DMS 273 (cell line): Measurements from ENCODE around the gene LRRFIP2.
"Not testable (repeated sequence)": the region's sequence is repeated elsewhere in the genome, so short reads cannot be mapped to it uniquely, and the experiment has no call there.

ENCODE experiments used
- DNase-seq: peaks from one replicate; lab custom pipeline; 2025; ENCODE audit not compliant: unreplicated experiment; lab: John Stamatoyannopoulos, UW

The LRRFIP2 gene

DNA sequence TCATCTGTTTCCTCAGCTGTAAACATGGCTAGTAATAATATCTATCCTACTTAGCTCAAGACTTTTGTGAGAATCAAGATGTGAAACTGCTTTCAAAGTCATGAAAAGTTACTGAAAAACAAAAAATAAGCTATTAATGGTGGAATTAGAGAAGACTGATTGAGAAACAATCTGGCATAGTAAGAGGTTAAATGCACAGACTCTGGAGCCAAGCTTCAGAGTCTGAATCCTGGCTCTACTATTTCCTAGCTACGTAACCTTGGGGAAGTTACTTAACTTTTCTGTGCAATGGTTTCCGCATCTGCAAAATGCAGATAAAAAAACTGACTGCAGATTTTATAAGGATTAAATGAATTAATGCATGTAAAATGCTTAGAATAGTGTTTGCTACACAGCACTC, 28.8 kb downstream of the LRRFIP2 start:
- DNase-seq = no peak

- DNase-seq = no peak
These were observed 29.6 kb downstream of the LRRFIP2 start for GRCh38 chr3:37144806-37145205.

DNA sequence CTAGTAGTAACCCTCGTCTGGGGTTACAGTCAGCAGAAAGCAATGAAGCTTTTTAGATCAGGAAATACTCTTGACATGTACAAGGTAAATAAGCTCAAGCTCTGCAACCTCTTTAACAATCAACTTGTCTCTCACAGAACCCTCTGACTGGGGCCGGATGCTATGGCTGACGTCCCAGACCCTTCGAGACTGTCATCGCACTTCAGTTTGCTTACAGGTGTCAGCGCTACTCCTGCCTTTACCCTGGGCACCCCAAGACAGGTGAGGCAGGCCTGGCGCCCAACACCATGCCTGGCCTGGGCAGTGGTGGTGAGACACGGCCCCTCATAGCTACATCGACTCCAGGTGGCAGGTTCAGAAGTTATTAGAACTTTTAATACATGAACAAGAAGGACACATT, 30.6 kb downstream of the LRRFIP2 start:
- no peak for DNase-seq

DNA sequence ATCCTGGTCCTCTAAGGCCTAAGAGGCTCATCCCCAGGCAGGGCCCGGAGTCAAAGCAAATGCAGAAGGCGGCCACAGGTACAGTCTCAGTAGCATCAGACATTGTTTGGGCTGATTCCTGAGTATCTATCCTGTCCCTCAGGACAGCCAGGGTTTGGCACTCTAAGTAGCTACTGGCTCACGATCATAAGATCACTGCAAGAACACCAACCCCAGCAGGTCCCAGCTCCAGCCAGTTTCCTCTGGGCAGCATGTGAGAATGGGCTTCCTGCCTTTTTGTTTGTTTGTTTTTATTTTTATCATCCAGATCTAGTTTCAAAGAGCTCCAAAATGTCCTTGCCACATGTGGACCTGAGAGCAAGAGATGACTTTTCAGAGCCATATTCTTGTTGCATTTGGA, 32.7 kb downstream of the LRRFIP2 start:
- no peak for DNase-seq

GRCh38 chr3:37140899-37141541, 33.4 kb downstream of the LRRFIP2 start:
- DNase-seq = no peak

- DNase-seq = no peak
These were observed 34.8 kb downstream of the LRRFIP2 start for GRCh38 chr3:37139567-37140052.

GRCh38 chr3:37138816-37139215, 35.6 kb downstream of the LRRFIP2 start:
- DNase-seq = no peak

DNA sequence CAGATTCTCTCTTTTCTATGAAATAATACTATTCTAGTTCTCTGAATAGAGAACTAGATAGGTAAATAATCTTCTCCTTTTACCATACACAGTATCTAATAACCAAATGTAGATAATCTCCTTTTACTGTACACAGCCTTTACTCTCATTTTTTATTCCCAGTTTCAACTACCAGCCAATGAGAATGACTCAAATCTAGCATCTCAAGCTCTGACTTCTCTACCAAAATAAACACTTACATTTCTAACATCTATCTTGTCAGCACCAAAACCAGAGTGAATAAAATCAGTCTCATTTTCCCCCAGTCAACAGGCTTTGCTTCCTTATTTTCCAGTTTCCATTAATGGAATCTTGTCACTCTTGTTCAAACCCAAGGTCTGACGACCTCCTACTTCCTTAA, 36.9 kb downstream of the LRRFIP2 start:
- DNase-seq = no peak

DNA sequence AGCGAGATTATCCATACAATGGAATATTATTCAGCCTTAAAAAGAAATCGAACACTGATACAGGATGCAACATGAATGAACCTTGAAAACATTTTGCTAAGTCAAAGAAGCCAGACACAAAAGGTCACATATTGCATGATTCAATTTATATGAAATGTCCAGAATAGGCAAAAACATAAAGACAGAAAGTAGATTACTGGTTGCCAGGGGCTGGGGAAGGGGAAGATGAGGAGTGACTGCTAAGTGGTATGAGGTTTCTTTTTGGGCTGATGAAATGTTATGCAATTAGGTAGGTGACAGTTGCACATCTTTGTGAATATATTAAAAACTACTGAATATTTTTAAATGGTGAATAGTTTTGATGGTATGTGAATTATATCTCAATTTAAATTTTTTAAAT, 38.3 kb downstream of the LRRFIP2 start:
- DNase-seq = no peak

DNA sequence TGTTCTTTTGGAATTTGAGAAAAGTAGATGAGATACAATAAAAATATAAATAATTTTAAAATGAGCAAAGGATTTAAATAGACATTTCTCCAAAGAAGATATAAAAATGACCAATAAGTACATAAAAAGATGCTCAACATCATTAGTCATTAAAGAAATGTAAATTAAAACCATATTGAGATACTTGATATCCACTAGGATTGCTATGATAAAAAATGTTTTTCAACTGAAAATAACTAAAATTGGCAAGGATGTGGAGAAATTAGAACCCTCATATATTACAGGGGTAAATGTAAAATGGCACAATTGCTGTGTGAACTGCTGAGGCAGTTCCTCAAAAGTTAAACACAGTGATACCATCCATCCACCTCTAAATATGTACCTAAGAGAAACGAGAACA, 38.8 kb downstream of the LRRFIP2 start:
- no peak for DNase-seq

DNA sequence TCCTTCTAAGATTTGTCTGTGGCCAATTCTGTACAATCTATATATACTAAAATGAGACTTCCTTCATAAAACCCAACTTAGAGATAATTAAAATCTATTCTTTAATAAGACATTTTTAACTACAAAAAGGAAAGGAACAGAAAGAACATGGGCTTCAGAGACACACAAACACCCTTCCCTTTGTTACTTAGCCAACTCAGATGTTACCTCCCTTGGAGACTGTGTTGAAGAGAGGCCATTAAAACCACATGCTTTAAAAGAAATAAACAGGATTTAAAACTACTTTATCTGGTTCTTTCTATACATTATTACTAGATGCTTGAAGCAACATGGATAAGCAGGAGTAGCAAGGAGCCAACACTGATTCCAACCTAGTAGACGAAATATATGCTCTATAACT, 42.0 kb downstream of the LRRFIP2 start:
- DNase-seq = no peak

GRCh38 chr3:37131860-37132144, 42.6 kb downstream of the LRRFIP2 start:
- no peak for DNase-seq

DNA sequence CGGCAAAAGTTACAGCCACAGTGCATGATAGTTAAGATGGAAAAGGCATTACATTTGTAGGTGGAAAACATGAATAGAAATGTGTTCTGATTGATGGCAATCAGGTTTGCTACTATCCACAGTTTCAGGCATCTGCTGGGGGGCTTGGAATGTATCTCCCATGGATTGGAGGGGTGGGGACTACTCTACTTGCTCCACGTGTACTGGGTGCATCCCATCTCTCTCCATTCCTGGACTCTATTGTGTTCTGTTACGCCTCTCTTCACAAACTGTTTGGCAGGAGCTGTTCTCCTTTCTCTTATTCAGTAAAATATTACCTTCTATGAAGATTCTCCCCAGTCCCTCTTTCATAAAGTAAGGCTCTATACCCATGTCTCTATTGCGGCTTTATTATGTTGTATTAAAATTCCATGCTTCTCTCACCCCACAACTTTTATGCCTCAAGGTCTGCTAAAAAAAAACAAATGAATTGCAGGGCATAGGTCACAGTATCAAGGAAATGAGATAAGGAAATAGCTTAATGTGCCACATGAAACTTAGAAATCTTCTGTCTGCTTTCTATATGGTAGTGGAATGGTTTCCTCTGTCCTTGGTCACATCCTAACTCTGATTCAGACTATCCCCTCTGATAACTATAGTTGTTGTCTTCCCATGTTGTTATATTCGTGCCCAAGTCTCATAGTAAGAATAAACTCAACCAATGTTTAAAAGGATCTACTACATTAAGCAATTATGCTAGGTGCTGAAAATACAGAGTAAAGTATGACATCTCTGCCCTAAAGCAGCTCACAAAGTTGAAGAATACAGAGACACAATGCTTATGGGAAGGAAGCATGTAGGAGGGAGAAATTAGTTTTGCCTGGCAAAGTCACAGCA, 43.2 kb downstream of the LRRFIP2 start:
- no peak for DNase-seq

GRCh38 chr3:37130448-37130847, 43.9 kb downstream of the LRRFIP2 start:
- DNase-seq = no peak

DNA sequence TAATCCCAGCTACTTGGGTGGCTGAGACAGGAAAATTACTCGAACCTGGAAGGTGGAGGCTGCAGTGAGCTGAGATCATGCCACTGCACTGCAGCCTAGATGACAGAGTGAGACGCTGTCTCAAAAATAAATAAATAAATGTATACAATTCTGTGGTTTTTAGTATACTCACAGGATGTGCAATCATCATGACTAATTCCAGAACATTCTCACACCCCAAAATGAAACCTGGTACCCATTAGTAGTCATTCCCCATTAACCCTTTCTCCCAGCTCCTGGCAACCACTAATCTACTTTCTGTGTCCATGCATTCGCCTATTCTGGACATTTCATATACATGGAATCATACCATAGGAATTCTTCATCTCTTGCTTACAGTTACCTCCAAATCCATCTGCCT, 44.5 kb downstream of the LRRFIP2 start:
- DNase-seq = no peak

DNA sequence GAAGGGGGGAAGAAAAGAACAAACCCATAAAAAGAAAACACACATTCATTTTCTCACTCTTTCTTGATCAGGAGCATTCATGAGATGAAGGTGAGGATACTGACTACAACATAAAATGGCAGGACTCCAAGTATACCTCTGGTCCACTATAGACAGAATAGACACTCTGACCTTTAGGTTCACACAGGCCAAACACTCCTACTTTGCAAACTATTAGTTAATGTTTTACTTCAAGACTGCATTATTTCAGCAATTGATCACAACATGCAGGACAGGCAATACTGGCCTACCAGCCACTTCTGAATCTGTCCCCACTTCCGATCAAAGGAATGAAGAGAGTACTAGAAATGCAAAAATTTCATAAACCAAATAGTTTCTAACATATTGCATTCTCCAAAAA, 47.0 kb downstream of the LRRFIP2 start:
- no peak for DNase-seq

- DNase-seq = no peak
These were observed 47.5 kb downstream of the LRRFIP2 start for GRCh38 chr3:37126856-37127255.

- DNase-seq = no peak
These were observed 48.9 kb downstream of the LRRFIP2 start for GRCh38 chr3:37125195-37126073.

GRCh38 chr3:37124435-37124834, 49.9 kb downstream of the LRRFIP2 start:
- no peak for DNase-seq

DNA sequence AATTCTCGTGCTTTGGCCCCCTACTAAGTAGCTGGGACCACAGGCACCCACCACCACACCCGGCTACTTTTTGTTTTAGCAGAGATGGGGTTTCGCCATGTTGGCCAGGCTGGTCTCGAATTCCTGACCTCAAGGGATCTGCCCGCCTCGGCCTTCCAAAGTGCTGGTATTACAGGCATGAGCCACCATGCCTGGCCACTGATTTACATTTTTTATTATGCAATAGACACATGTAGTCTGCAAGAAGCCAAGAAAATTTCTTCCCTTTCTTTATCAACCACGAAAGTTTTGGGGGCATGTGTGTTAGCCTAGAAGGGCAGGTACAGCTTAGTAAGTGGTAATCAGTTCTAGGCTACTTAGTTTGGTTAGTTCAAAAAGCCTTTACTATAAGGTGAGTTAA, 51.1 kb downstream of the LRRFIP2 start:
- DNase-seq = no peak

- not testable (repeated sequence) for DNase-seq
These were observed 52.3 kb downstream of the LRRFIP2 start for GRCh38 chr3:37122069-37122468.

DNA sequence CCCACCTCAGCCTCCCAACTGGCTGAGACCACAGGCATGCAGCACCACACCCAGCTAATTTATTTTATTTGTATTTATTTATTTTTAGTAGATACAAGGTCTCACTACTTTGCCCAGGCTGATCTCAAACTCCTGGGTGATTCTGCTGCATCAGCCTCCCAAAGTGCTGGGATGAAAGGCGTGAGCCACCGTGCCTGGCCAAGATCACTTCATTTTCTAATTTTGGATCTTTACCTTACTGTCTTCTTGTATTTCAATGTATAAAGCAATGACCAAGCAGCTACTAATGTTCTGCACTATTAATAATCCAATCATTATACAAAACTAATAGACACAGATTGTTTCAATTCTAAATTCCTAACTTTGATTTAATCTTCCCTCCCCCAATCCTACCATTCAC, 56.2 kb downstream of the LRRFIP2 start:
- DNase-seq = no peak
